Measurements from ENCODE around the gene TNS4.

- TF ChIP-seq EZH2 (IDR thresholded peaks at IDR 0.05) (no peak), POLR2AphosphoS5 (IDR thresholded peaks at IDR 0.05; ENCODE audit: borderline replicate concordance, low read depth, low read length) (no peak)
Measured at GRCh38 chr17:40447806-40448205, 53.6 kb downstream of the TNS4 start.

Measured in SK-N-MC (cell line).